GM12878 (cell line): ENCODE data around the gene EFCAB8. TPM values are rescaled to one million over a fixed set of nuclear protein-coding genes. Genes with fewer than 3 reads are reported as not detected.

Experiments used
- ATAC-seq: fragments of 200-7000 bp; cut with Tn5 transposase; 3 replicates; pipeline ENCODE4 v1.9.1; 2020; ENCODE audit warnings: mild to moderate bottlenecking, moderate library complexity
- BruUV-seq: library from RNA; stranded (reverse); fragments of 400-500 nt; replicated peaks from 2 replicates; lab custom pipeline; 2021; lab: Mats Ljungman, UMichigan
- CTCF ChIA-PET: fragments of 300-600 bp; sonication (Branson Sonifier 250); formaldehyde crosslinking; extraction: SDS; loops from one replicate; lab custom pipeline; 2021; ENCODE audit warnings: inconsistent platforms; lab: Yijun Ruan, JAX
- POLR2A ChIA-PET: fragments of 350-600 bp; formaldehyde crosslinking; extraction: SDS; loops from one replicate; lab custom pipeline; 2021; ENCODE audit warnings: inconsistent platforms; lab: Charles Lee
- RAD21 ChIA-PET: fragments of 300-600 bp; sonication (Branson Sonifier 250); formaldehyde crosslinking; loops from one replicate; lab custom pipeline; 2023; ENCODE audit warnings: antibody characterized with exemption; ENCODE audit not compliant: unreplicated experiment; lab: Charles Lee
- SMC1A ChIA-PET: fragments of 300-600 bp; sonication (Branson Sonifier 250); formaldehyde crosslinking; loops from one replicate; lab custom pipeline; 2023; ENCODE audit not compliant: unreplicated experiment, uncharacterized antibody; lab: Charles Lee
- DNase-seq: peaks from one replicate; pipeline ENCODE4 v3.0.0-alpha.2; 2011; ENCODE audit warnings: low read depth, low spot score
- FAIRE-seq: peaks from 3 replicates; lab custom pipeline; 2011; peaks lifted over from hg19 to GRCh38; lab: Jason Lieb, UNC
- H2AFZ ChIP-seq: 2 replicates; pipeline ENCODE4 v1.6.0; 2011; ENCODE audit warnings: low read depth, low read length, control low read depth; ENCODE audit not compliant: control insufficient read depth
- H3K27ac ChIP-seq: 2 replicates; pipeline ENCODE4 v1.5.1; 2011; ENCODE audit warnings: control low read depth; ENCODE audit not compliant: control insufficient read depth, insufficient read depth
- H3K27me3 ChIP-seq, 2 experiments: replicated peaks in 1 of 2; 2 replicates each; pipeline versions ENCODE4 v1.6.0 to v1.6.1; 2011; ENCODE audit warnings: low read length in 1 of 2; ENCODE audit not compliant: control insufficient read depth in 2 of 2, insufficient read depth in 2 of 2
- H3K36me3 ChIP-seq, 2 experiments: 2 replicates each; pipeline ENCODE4 v1.5.1; 2011; ENCODE audit warnings: low read length in 1 of 2; ENCODE audit not compliant: control insufficient read depth in 2 of 2, insufficient read depth in 2 of 2
- H3K4me1 ChIP-seq: 2 replicates; pipeline ENCODE4 v1.6.1; 2011; ENCODE audit warnings: mild to moderate bottlenecking, low read length, moderate library complexity, mixed read lengths; ENCODE audit not compliant: control insufficient read depth, insufficient read depth
- H3K4me2 ChIP-seq: 2 replicates; pipeline ENCODE4 v1.6.0; 2011; ENCODE audit warnings: control low read depth; ENCODE audit not compliant: control insufficient read depth, insufficient read depth
- H3K4me3 ChIP-seq: fragments of 200-600 bp; sonication (generic); 2 replicates; pipeline ENCODE4 v1.5.1; 2016
- H3K79me2 ChIP-seq: 2 replicates; pipeline ENCODE4 v1.6.0; 2011; ENCODE audit warnings: low read length; ENCODE audit not compliant: control insufficient read depth, insufficient read depth
- H3K9ac ChIP-seq: 2 replicates; pipeline ENCODE4 v1.8.0; 2011; ENCODE audit warnings: low read length, control low read depth, mixed read lengths; ENCODE audit not compliant: control insufficient read depth, insufficient read depth
- H3K9me3 ChIP-seq: replicated peaks from 3 replicates; pipeline ENCODE4 v1.5.1; 2011; ENCODE audit warnings: mild to moderate bottlenecking, low read length; ENCODE audit not compliant: control insufficient read depth, insufficient read depth
- H4K20me1 ChIP-seq: 2 replicates; pipeline ENCODE4 v1.6.0; 2011; ENCODE audit not compliant: control insufficient read depth, insufficient read depth
- BRCA1 ChIP-seq: IDR thresholded peaks from 2 replicates; pipeline ENCODE4 v1.6.1; 2011; ENCODE audit warnings: low read depth, low read length, improper control_type of control experiment
- FOXK2 ChIP-seq: fragments of 450-650 bp; IDR thresholded peaks from 2 replicates; pipeline ENCODE4 v1.6.1; 2017; ENCODE audit warnings: mild to moderate bottlenecking, moderate library complexity
- JUNB ChIP-seq: IDR thresholded peaks from 2 replicates; pipeline ENCODE4 v1.6.1; 2016; ENCODE audit warnings: antibody characterized with exemption, mild to moderate bottlenecking
- NRF1 ChIP-seq: conservative IDR thresholded peaks from 2 replicates; pipeline ENCODE4 v1.6.1; 2011; ENCODE audit warnings: mild to moderate bottlenecking, low read depth, low read length, improper control_type of control experiment
- RB1 ChIP-seq: fragments of 450-650 bp; formaldehyde crosslinking; IDR thresholded peaks from 2 replicates; pipeline ENCODE4 v1.6.1; 2017; ENCODE audit warnings: mild to moderate bottlenecking, borderline replicate concordance
- SRF ChIP-seq, 2 experiments: IDR thresholded peaks; 2 replicates each; pipeline ENCODE4 v1.6.1; 2011; ENCODE audit warnings: low read depth in 2 of 2, low read length in 2 of 2, mild to moderate bottlenecking in 1 of 2, moderate library complexity in 1 of 2
- TCF7 ChIP-seq: IDR thresholded peaks from 2 replicates; pipeline ENCODE4 v1.6.1; 2014; ENCODE audit warnings: antibody characterized with exemption, borderline replicate concordance
- ZNF274 ChIP-seq: IDR thresholded peaks from one replicate; pipeline ENCODE4 v1.8.0; 2011; ENCODE audit not compliant: insufficient read length, insufficient read depth
- WGBS: methylation state at CpG from one replicate; pipeline ENCODE4 v1.1.6; 2016; ENCODE audit warnings: low lambda C conversion rate; ENCODE audit not compliant: insufficient replicate concordance, insufficient coverage; ENCODE audit errors: missing lambda C conversion rate; 5-methylcytosine and 5-hydroxymethylcytosine counted together
- in situ Hi-C: fragments of 300-500 bp; cut with MboI; formaldehyde crosslinking; loops from 9 replicates; pipeline ENCODE4 v1.14.3; 2018; ENCODE audit warnings: mixed read lengths
- intact Hi-C: fragments of 100-400 bp; cut with micrococcal nuclease; formaldehyde crosslinking; loops from one replicate; pipeline ENCODE4 v1.14.2; 2022; ENCODE audit not compliant: unreplicated experiment
- polyA plus RNA-seq, 11 experiments: library from polyadenylated mRNA; depleted of rRNA in 4 of 11; unstranded in 6 of 11; stranded (reverse) in 5 of 11; fragments of >200 nt; fragmentation: Nextera tagmentation in 4 of 11; fragmentation: Illumina TruSeq in 1 of 11; extraction: Ambion mirVana in 4 of 11; extraction: Trizol in 1 of 11; gene quantifications; 1 replicate in 1 of 11; 2 replicates in 10 of 11; pipeline versions ENCODE4 v1.2.1 to v1.2.3, GENCODE V29; 2011 to 2016; ENCODE audit warnings: inconsistent platforms in 2 of 11, missing spikeins in 2 of 11, low read depth in 1 of 11
- total RNA-seq, 4 experiments: library from RNA; depleted of rRNA in 3 of 4; stranded (reverse); fragments of >200 nt in 3 of 4; fragmentation: Illumina TruSeq in 1 of 4; extraction: Trizol in 1 of 4; gene quantifications; 2 replicates each; pipeline versions ENCODE4 v1.2.1 to v1.2.3, GENCODE V29; 2013 to 2021
- TF ChIP-seq, protein P1 (sequence below): fragments of 450-650 bp; IDR thresholded peaks from 2 replicates; pipeline ENCODE4 v1.6.1; 2017; ENCODE audit warnings: mild to moderate bottlenecking, moderate library complexity
- TF ChIP-seq, protein P2 (sequence below): fragments of 450-650 bp; IDR thresholded peaks from 2 replicates; pipeline ENCODE4 v1.6.1; 2014; ENCODE audit warnings: mild to moderate bottlenecking
- TF ChIP-seq, protein P3 (sequence below): fragments of 450-650 bp; IDR thresholded peaks from 2 replicates; pipeline ENCODE4 v1.6.1; 2017; ENCODE audit warnings: low read depth, mild to moderate bottlenecking, moderate library complexity
- TF ChIP-seq, protein P4 (sequence below): IDR thresholded peaks from 2 replicates; pipeline ENCODE4 v1.6.1; 2011; ENCODE audit warnings: low read depth, mild to moderate bottlenecking, low read length, moderate library complexity, borderline replicate concordance; ENCODE audit errors: extremely low read depth
- TF ChIP-seq, protein P5 (sequence below): fragments of 450-650 bp; conservative IDR thresholded peaks from 2 replicates; pipeline ENCODE4 v1.6.1; 2017; ENCODE audit warnings: mild to moderate bottlenecking, moderate library complexity

Gene EFCAB8
- total and polyA plus RNA-seq, 10 of the 15 experiments (the other 5 are each of a cell fraction or from before 2014, with no cell fraction given) = 0.04 to 0.18 (median 0.06) TPM; not detected in 4

DNA sequence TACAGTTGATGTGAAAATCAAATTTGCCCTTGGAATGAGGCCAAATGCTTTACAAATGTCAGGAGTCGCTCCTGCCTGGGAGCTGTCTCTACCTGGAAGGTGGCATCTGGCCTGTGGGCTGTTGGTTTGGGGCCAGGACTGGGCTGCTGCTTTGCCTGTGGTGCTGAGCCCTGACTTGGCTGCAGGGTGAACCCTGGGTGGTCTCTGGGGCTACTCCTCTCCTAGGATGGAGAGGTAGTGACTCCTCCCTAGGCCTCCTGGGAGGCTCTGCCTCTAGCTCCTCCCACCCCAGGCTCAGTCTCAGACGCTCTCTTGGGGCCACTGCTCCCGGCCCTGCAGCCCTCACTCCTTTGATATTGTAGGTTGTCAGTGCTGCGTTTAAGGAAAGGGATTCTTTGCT lies 47.5 kb downstream of the EFCAB8 start (continued):
- TF ChIP-seq, protein P1, sequence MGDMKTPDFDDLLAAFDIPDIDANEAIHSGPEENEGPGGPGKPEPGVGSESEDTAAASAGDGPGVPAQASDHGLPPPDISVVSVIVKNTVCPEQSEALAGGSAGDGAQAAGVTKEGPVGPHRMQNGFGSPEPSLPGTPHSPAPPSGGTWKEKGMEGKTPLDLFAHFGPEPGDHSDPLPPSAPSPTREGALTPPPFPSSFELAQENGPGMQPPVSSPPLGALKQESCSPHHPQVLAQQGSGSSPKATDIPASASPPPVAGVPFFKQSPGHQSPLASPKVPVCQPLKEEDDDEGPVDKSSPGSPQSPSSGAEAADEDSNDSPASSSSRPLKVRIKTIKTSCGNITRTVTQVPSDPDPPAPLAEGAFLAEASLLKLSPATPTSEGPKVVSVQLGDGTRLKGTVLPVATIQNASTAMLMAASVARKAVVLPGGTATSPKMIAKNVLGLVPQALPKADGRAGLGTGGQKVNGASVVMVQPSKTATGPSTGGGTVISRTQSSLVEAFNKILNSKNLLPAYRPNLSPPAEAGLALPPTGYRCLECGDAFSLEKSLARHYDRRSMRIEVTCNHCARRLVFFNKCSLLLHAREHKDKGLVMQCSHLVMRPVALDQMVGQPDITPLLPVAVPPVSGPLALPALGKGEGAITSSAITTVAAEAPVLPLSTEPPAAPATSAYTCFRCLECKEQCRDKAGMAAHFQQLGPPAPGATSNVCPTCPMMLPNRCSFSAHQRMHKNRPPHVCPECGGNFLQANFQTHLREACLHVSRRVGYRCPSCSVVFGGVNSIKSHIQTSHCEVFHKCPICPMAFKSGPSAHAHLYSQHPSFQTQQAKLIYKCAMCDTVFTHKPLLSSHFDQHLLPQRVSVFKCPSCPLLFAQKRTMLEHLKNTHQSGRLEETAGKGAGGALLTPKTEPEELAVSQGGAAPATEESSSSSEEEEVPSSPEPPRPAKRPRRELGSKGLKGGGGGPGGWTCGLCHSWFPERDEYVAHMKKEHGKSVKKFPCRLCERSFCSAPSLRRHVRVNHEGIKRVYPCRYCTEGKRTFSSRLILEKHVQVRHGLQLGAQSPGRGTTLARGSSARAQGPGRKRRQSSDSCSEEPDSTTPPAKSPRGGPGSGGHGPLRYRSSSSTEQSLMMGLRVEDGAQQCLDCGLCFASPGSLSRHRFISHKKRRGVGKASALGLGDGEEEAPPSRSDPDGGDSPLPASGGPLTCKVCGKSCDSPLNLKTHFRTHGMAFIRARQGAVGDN = no peak

DNA sequence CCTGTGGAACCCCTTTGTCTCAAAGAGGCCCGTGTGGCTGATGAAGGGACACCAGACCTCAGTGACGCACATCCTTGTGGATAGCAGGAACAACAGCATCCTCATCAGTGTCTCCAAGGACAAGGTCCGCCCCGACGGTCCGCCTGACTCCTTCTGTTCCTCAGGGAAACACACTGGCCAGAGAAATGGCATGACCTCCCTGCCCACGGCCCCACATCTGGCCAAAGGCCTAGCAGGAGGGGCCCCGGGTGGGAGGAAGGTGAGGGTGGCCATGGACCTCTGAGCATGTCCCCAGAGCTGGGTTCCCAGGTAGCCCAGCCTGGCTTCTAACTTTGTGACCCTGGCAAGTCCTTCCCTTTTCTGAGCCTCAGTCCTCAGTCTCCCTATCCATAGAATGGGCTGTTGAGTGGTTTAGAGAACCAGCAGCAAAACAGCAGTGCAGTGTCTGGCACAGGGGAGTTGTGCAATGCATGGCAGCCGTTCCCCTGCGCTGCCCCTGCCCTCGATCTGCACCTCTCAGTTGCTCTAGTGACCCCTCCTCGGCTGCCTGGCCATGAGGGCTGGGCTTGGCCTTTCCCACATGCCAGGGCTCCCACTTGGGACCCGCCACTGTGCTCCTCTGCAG lies 48.3 kb downstream of the EFCAB8 start:
- DNase-seq (no peak), ATAC-seq (no peak), FAIRE-seq (no peak)
- ChIA-PET CTCF (no interaction called here), POLR2A (no interaction called here), RAD21 (no interaction called here), SMC1A (no interaction called here)
- WGBS = 38% methylated on average over 13 of the region's 13 CpGs
- H2AFZ ChIP-seq = no peak overlapping the region
- no peaks in the 10 kb centered on the region for H4K20me1 ChIP-seq
- H3K79me2 ChIP-seq = no peaks in the 10 kb centered on the region
- no TSS peak for BruUV-seq
- H3K36me3 ChIP-seq = no peaks in the 10 kb centered on the region
- in situ Hi-C loops (no loop called here), intact Hi-C loops (no loop called here)
- H3K9ac ChIP-seq = no peak overlapping the region
- H3K9me3 ChIP-seq = no peaks in the 10 kb centered on the region
- no peak overlapping the region for H3K4me2 ChIP-seq
- no peak overlapping the region for H3K4me3 ChIP-seq
- H3K4me1 ChIP-seq = no peaks in the 10 kb centered on the region
- no peak overlapping the region for H3K27ac ChIP-seq
- H3K27me3 ChIP-seq = peaks cover 0 to 3% of the 10 kb centered on the region in 2 experiments; a peak in 2 of 4 replicates
- TF ChIP-seq, protein P2, sequence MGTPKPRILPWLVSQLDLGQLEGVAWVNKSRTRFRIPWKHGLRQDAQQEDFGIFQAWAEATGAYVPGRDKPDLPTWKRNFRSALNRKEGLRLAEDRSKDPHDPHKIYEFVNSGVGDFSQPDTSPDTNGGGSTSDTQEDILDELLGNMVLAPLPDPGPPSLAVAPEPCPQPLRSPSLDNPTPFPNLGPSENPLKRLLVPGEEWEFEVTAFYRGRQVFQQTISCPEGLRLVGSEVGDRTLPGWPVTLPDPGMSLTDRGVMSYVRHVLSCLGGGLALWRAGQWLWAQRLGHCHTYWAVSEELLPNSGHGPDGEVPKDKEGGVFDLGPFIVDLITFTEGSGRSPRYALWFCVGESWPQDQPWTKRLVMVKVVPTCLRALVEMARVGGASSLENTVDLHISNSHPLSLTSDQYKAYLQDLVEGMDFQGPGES = no peak
- TF ChIP-seq SRF (IDR thresholded peaks at IDR 0.05; ENCODE audit: low read depth in 2 of 2, low read length in 2 of 2) (no peak), ZNF274 (no peak), BRCA1 (no peak), NRF1 (no peak), FOXK2 (no peak), JUNB (no peak), RB1 (no peak), TCF7 (no peak)
- TF ChIP-seq, protein P3, sequence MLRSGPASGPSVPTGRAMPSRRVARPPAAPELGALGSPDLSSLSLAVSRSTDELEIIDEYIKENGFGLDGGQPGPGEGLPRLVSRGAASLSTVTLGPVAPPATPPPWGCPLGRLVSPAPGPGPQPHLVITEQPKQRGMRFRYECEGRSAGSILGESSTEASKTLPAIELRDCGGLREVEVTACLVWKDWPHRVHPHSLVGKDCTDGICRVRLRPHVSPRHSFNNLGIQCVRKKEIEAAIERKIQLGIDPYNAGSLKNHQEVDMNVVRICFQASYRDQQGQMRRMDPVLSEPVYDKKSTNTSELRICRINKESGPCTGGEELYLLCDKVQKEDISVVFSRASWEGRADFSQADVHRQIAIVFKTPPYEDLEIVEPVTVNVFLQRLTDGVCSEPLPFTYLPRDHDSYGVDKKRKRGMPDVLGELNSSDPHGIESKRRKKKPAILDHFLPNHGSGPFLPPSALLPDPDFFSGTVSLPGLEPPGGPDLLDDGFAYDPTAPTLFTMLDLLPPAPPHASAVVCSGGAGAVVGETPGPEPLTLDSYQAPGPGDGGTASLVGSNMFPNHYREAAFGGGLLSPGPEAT = no peak
- TF ChIP-seq, protein P4, sequence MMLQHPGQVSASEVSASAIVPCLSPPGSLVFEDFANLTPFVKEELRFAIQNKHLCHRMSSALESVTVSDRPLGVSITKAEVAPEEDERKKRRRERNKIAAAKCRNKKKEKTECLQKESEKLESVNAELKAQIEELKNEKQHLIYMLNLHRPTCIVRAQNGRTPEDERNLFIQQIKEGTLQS = no peak
- TF ChIP-seq, protein P5, sequence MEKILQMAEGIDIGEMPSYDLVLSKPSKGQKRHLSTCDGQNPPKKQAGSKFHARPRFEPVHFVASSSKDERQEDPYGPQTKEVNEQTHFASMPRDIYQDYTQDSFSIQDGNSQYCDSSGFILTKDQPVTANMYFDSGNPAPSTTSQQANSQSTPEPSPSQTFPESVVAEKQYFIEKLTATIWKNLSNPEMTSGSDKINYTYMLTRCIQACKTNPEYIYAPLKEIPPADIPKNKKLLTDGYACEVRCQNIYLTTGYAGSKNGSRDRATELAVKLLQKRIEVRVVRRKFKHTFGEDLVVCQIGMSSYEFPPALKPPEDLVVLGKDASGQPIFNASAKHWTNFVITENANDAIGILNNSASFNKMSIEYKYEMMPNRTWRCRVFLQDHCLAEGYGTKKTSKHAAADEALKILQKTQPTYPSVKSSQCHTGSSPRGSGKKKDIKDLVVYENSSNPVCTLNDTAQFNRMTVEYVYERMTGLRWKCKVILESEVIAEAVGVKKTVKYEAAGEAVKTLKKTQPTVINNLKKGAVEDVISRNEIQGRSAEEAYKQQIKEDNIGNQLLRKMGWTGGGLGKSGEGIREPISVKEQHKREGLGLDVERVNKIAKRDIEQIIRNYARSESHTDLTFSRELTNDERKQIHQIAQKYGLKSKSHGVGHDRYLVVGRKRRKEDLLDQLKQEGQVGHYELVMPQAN = no peak
